Gastrocnemius medialis (tissue), 4 donors: ENCODE data around the gene MAN2A1.

ENCODE experiments used
- CTCF ChIP-seq, 5 experiments: fragments of 450-650 bp in 3 of 5; fragments of 200-600 bp in 2 of 5; sonication (generic) in 2 of 5; IDR thresholded peaks in 4 of 5; conservative IDR thresholded peaks in 1 of 5; 1 replicate in 4 of 5; 2 replicates in 1 of 5; pipeline ENCODE4 v1.5.1; 2016 to 2019; ENCODE audit warnings: antibody characterized with exemption in 5 of 5, mild to moderate bottlenecking in 3 of 5, moderate library complexity in 3 of 5
- POLR2A ChIP-seq, 2 donors: fragments of 450-650 bp; IDR thresholded peaks; one replicate each; pipeline ENCODE4 v1.6.1; 2017; ENCODE audit warnings: antibody characterized with exemption in 2 of 2, mild to moderate bottlenecking in 2 of 2, moderate library complexity in 2 of 2

DNA sequence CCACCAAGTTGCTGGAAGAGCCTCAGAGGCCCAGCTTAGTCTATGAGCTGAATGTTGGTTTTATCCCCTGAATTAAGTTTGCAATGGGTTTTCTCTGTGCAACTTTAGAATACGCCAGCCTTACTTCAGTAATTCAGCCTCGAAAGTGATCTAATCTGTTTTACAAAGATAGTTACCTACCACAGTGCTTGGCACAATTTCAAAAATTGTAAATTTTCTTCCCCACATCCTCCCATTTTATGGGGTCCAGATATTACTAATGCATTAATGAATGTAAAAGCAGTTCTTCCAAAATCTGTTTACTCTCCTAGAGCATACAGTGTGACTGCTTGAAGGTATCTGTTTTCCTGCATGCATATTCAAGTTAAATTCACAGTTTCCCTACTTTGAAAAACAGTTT lies 172.6 kb downstream of the MAN2A1 start:
- TF ChIP-seq CTCF (IDR thresholded peaks at IDR 0.05 in 4 of 5, conservative IDR thresholded peaks at IDR 0.05 in 1 of 5) (no peak), POLR2A (IDR thresholded peaks at IDR 0.05) (no peak)
